Ascending aorta (tissue), 2 donors: ENCODE results near the gene BEST2. TPM values are rescaled to one million over a fixed set of nuclear protein-coding genes. Genes with fewer than 3 reads are reported as not detected.

Experiments used
- DNase-seq, 2 donors: peaks; one replicate each; pipeline ENCODE4 v3.0.0-alpha.2; 2019; ENCODE audit warnings: low spot score in 2 of 2
- H3K27ac ChIP-seq, 2 donors: fragments of 200-600 bp; sonication (generic); one replicate each; pipeline ENCODE4 v1.5.1; 2016 to 2017; ENCODE audit warnings: mild to moderate bottlenecking in 1 of 2
- H3K27me3 ChIP-seq: fragments of 200-600 bp; sonication (generic); one replicate; pipeline ENCODE4 v1.5.1; 2017
- H3K36me3 ChIP-seq, 2 donors: fragments of 200-600 bp; sonication (generic); one replicate each; pipeline ENCODE4 v1.5.1; 2016
- H3K4me1 ChIP-seq, 2 donors: fragments of 200-600 bp; sonication (generic); one replicate each; pipeline ENCODE4 v1.5.1; 2016 to 2017; ENCODE audit warnings: mild to moderate bottlenecking in 1 of 2
- H3K4me3 ChIP-seq, 2 donors: fragments of 200-600 bp; sonication (generic); one replicate each; pipeline ENCODE4 v1.5.1; 2016 to 2017; ENCODE audit warnings: mild to moderate bottlenecking in 1 of 2
- H3K9me3 ChIP-seq, 2 donors: fragments of 200-600 bp; sonication (generic); one replicate each; pipeline ENCODE4 v1.5.1; 2016
- CTCF ChIP-seq, 3 experiments: fragments of 200-600 bp in 2 of 3; fragments of 450-650 bp in 1 of 3; sonication (generic) in 2 of 3; IDR thresholded peaks; one replicate each; pipeline ENCODE4 v1.5.1; 2016 to 2019; ENCODE audit warnings: antibody characterized with exemption in 3 of 3, mild to moderate bottlenecking in 1 of 3, moderate library complexity in 1 of 3
- intact Hi-C: fragments of 100-400 bp; cut with DNase I; formaldehyde crosslinking; loops from one replicate; pipeline ENCODE4 v1.15.1; 2023
- total RNA-seq: library from RNA; depleted of rRNA; stranded (reverse); fragments of >200 nt; gene quantifications from one replicate; pipeline ENCODE4 v1.1.0, GENCODE V29; 2016

BEST2 gene
- total RNA-seq, 1 donor from 2014 or later, result not detected

- peaks cover 5 to 7% of the 10 kb centered on the region in 2 donors for H3K36me3 ChIP-seq
- no peaks in the 10 kb centered on the region for H3K27me3 ChIP-seq
- DNase-seq, result no peak
- no peaks in the 10 kb centered on the region for H3K9me3 ChIP-seq
- H3K27ac ChIP-seq, result peak overlapping the region in 1 of 2 donors; percentile 86
- intact Hi-C loops, result loop anchor here (5.0 kb wide), 1 partner anchor 36 kb away; the partner anchor contains the start of gene RNASEH2A
- TF ChIP-seq CTCF (IDR thresholded peaks at IDR 0.05), result no peak
- H3K4me3 ChIP-seq, result no peak overlapping the region
- H3K4me1 ChIP-seq, result peaks cover 10 to 28% of the 10 kb centered on the region in 2 donors
These were observed 19.3 kb downstream of the BEST2 start for GRCh38 chr19:12770922-12771321.

- intact Hi-C loops, result loop anchor here (5.0 kb wide), 1 partner anchor 35 kb away; the partner anchor contains the start of gene RNASEH2A
- TF ChIP-seq CTCF (IDR thresholded peaks at IDR 0.05), result no peak
- peak in 1 of 2 donors; percentile 79 for DNase-seq
- H3K4me1 ChIP-seq, result peaks cover 10 to 31% of the 10 kb centered on the region in 2 donors
- H3K36me3 ChIP-seq, result peaks cover 5 to 7% of the 10 kb centered on the region in 2 donors
- no peaks in the 10 kb centered on the region for H3K27me3 ChIP-seq
- no peaks in the 10 kb centered on the region for H3K9me3 ChIP-seq
- H3K27ac ChIP-seq, result peak overlapping the region; percentile 72 to 86
- H3K4me3 ChIP-seq, result peak overlapping the region in 1 of 2 donors; percentile 13
These were observed 20.7 kb downstream of the BEST2 start for GRCh38 chr19:12772323-12772722.

GRCh38 chr19:12773571-12773970, 22.0 kb downstream of the BEST2 start:
- H3K4me1 ChIP-seq, result peaks cover 12 to 34% of the 10 kb centered on the region in 2 donors
- peaks cover 0 to 7% of the 10 kb centered on the region in 2 donors for H3K36me3 ChIP-seq
- intact Hi-C loops, result loop anchor here (5.0 kb wide), 1 partner anchor 34 kb away; the partner anchor contains the start of gene RNASEH2A
- peak overlapping the region in 1 of 2 donors; percentile 23 for H3K4me3 ChIP-seq
- H3K27me3 ChIP-seq, result no peaks in the 10 kb centered on the region
- peak; percentile 48 to 57 (median 54) for TF ChIP-seq CTCF (IDR thresholded peaks at IDR 0.05)
- H3K27ac ChIP-seq, result peak overlapping the region; percentile 72 to 86
- no peaks in the 10 kb centered on the region for H3K9me3 ChIP-seq
- DNase-seq, result peak in 1 of 2 donors; percentile 85

- peak within 1 kb of the TSS; percentile 53 to 69 for H3K4me3 ChIP-seq
These were observed 23.3 kb downstream of the BEST2 start, which contains the start of gene HOOK2 for GRCh38 chr19:12774588-12775555. TSS of gene HOOK2 (minus strand) at chr19:12775552. CDS start at chr19:12775449, 103 bp downstream.

More at GRCh38 chr19:12774588-12775555, 23.3 kb downstream of the BEST2 start, which contains the start of gene HOOK2:
- Histone ChIP-seq H3K9me3 (no peaks in the 10 kb centered on the region), H3K27me3 (no peaks in the 10 kb centered on the region), H3K36me3 (no peaks in the 10 kb centered on the region), H3K27ac (peak within 1 kb of the TSS; percentile 72 to 86), H3K4me1 (peaks cover 21 to 47% of the 10 kb centered on the region in 2 donors)
- TF ChIP-seq CTCF (IDR thresholded peaks at IDR 0.05), result no peak
- intact Hi-C loops, result loop anchor here (5.0 kb wide), 3 partner anchors 32 to 1592 kb away; partner anchors contain the start of genes IER2, RNASEH2A and STX10
- DNase-seq, result peak in 1 of 2 donors; percentile 78
